Smooth muscle cell (in vitro differentiated cells): Measurements from ENCODE around the gene SOWAHA. TPM values are rescaled to one million over a fixed set of nuclear protein-coding genes. Genes with fewer than 3 reads are reported as not detected.
A peak's percentile ranks its signal among the peaks of the same experiment; 100 is the strongest.

Experiments used
- DNase-seq: peaks from one replicate; lab custom pipeline; 2025; ENCODE audit not compliant: unreplicated experiment; lab: John Stamatoyannopoulos, UW
- H2AFZ ChIP-seq: fragments of 200-600 bp; sonication (generic); 2 replicates; pipeline ENCODE4 v1.6.0; 2016; ENCODE audit warnings: antibody characterized with exemption, low read depth, mild to moderate bottlenecking
- H3F3A ChIP-seq: fragments of 200-600 bp; sonication (generic); 2 replicates; pipeline ENCODE4 v1.6.0; 2017; ENCODE audit warnings: antibody characterized with exemption, low read depth
- H3K27ac ChIP-seq: fragments of 200-600 bp; sonication (generic); 2 replicates; pipeline ENCODE4 v1.5.1; 2016; ENCODE audit warnings: low read depth, mild to moderate bottlenecking
- H3K27me3 ChIP-seq: fragments of 200-600 bp; sonication (generic); 2 replicates; pipeline ENCODE4 v1.6.1; 2016; ENCODE audit warnings: low read depth, mild to moderate bottlenecking
- H3K36me3 ChIP-seq: fragments of 200-600 bp; sonication (generic); 2 replicates; pipeline ENCODE4 v1.5.1; 2016; ENCODE audit warnings: low read depth
- H3K4me1 ChIP-seq: fragments of 200-600 bp; sonication (generic); 2 replicates; pipeline ENCODE4 v1.5.1; 2016; ENCODE audit warnings: low read depth
- H3K4me2 ChIP-seq: fragments of 200-600 bp; sonication (generic); 2 replicates; pipeline ENCODE4 v1.6.0; 2016; ENCODE audit warnings: mild to moderate bottlenecking
- H3K4me3 ChIP-seq: fragments of 200-600 bp; sonication (generic); 2 replicates; pipeline ENCODE4 v1.5.1; 2016; ENCODE audit warnings: mild to moderate bottlenecking
- H3K79me2 ChIP-seq: fragments of 200-600 bp; sonication (generic); 2 replicates; pipeline ENCODE4 v1.6.0; 2016; ENCODE audit warnings: low read depth, mild to moderate bottlenecking
- H3K9ac ChIP-seq: fragments of 200-600 bp; sonication (generic); 2 replicates; pipeline ENCODE4 v1.6.0; 2016; ENCODE audit warnings: low read depth
- H3K9me3 ChIP-seq: fragments of 200-600 bp; sonication (generic); replicated peaks from 2 replicates; pipeline ENCODE4 v1.5.1; 2016; ENCODE audit warnings: low read depth
- H4K20me1 ChIP-seq: fragments of 200-600 bp; sonication (generic); 2 replicates; pipeline ENCODE4 v1.6.0; 2016; ENCODE audit warnings: low read depth
- WGBS: methylation state at CpG from one replicate; pipeline ENCODE4 v1.1.7; 2016; ENCODE audit warnings: low lambda C conversion rate; 5-methylcytosine and 5-hydroxymethylcytosine counted together
- polyA plus RNA-seq: library from polyadenylated mRNA; unstranded; fragments of >200 nt; fragmentation: Nextera tagmentation; extraction: Ambion mirVana; gene quantifications from 2 replicates; pipeline ENCODE4 v1.2.1, GENCODE V29; 2016
- small RNA-seq: library from RNA; depleted of rRNA; stranded (forward); fragments of <200 nt; gene quantifications from one replicate; pipeline ENCODE3, GENCODE V24; 2014
- total RNA-seq: library from RNA; depleted of rRNA; stranded (reverse); fragments of >200 nt; gene quantifications from 2 replicates; pipeline ENCODE4 v1.2.3, GENCODE V29; 2014
- TF ChIP-seq, protein P1 (sequence below): fragments of 200-600 bp; sonication (generic); IDR thresholded peaks from 2 replicates; pipeline ENCODE4 v1.5.1; 2017; ENCODE audit warnings: borderline replicate concordance, mild to moderate bottlenecking, antibody characterized with exemption; ENCODE audit not compliant: insufficient read depth, poor library complexity, severe bottlenecking

SOWAHA gene
- total and polyA plus RNA-seq, 2 experiments from 2014 or later, result 0.43 to 1.5 TPM

DNA sequence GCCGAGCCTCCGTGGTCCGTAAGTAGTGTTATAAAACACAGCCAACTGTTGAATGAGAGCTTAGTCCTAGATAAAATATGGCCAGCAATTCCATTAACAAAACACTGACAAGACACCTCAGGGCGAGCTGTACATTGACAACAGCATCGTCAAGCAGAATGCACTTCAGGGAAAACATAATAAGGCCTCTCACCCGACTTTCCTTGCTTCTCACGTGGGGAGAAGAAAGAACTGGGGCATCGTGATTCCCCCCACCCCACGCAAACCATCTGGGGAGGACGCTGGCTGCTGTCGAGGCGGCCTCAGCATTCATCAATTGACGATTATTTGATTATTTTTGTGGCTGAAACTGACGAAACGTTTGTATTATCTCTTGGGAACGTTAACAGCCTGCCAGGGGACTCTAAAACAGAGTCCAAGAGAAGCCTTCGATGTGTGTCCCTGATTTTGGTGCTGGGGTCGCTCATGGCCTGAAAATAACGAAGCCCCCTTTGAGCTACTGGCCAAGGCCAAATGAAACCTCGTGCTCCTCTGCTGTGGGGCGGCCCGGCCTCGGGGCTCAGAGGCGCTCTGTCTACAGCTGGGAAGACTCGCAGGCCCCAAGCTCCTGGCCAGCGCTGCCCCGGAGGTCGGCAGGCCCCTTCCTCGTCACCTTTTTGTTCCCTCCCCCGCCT lies 52.7 kb downstream of the SOWAHA start:
- H4K20me1 ChIP-seq, result peaks cover 5% of the 10 kb centered on the region
- no peak for DNase-seq
- TF ChIP-seq, protein P1, sequence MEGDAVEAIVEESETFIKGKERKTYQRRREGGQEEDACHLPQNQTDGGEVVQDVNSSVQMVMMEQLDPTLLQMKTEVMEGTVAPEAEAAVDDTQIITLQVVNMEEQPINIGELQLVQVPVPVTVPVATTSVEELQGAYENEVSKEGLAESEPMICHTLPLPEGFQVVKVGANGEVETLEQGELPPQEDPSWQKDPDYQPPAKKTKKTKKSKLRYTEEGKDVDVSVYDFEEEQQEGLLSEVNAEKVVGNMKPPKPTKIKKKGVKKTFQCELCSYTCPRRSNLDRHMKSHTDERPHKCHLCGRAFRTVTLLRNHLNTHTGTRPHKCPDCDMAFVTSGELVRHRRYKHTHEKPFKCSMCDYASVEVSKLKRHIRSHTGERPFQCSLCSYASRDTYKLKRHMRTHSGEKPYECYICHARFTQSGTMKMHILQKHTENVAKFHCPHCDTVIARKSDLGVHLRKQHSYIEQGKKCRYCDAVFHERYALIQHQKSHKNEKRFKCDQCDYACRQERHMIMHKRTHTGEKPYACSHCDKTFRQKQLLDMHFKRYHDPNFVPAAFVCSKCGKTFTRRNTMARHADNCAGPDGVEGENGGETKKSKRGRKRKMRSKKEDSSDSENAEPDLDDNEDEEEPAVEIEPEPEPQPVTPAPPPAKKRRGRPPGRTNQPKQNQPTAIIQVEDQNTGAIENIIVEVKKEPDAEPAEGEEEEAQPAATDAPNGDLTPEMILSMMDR, result no peak
- peaks cover 9% of the 10 kb centered on the region for H3K79me2 ChIP-seq
- H3K27me3 ChIP-seq, result peaks cover 6% of the 10 kb centered on the region
- no peaks in the 10 kb centered on the region for H3K9me3 ChIP-seq
- peak overlapping the region; percentile 49 for H2AFZ ChIP-seq
- peak overlapping the region; percentile 89 for H3K27ac ChIP-seq
- peaks cover 12% of the 10 kb centered on the region for H3K4me1 ChIP-seq
- H3K9ac ChIP-seq, result peak overlapping the region; percentile 94
- no peaks in the 10 kb centered on the region for H3K36me3 ChIP-seq
- H3F3A ChIP-seq, result peaks cover 15% of the 10 kb centered on the region
- peak overlapping the region; percentile 87 for H3K4me2 ChIP-seq
- H3K4me3 ChIP-seq, result peak overlapping the region; percentile 70
- 40% methylated on average over 29 of the region's 30 CpGs for WGBS

Small RNA genes within 50 kb of the gene (small RNA-seq; reads per million reads assigned to genes)
- not detected for gene RNA5SP192

Other genes with a start within 250 kb of the SOWAHA start
- 0.18 and 0.63 TPM in 2 replicates for gene IL13, start 155.1 kb upstream of the SOWAHA start, total RNA-seq
- 0.70 TPM in 1 of 2 replicates, not detected in the other for gene IL13, start 155.1 kb upstream of the SOWAHA start, polyA plus RNA-seq
- gene IL4, start 139.3 kb upstream of the SOWAHA start, total RNA-seq, result not detected in 2 replicates
- gene IL4, start 139.3 kb upstream of the SOWAHA start, polyA plus RNA-seq, result not detected in 2 replicates
- 16.0 and 21.4 TPM in 2 replicates for gene KIF3A, start 75.8 kb upstream of the SOWAHA start, total RNA-seq
- gene KIF3A, start 75.8 kb upstream of the SOWAHA start, polyA plus RNA-seq, result 12.6 and 18.4 TPM in 2 replicates
- gene CCNI2, start 65.9 kb upstream of the SOWAHA start, total RNA-seq, result 0.36 and 0.81 TPM in 2 replicates
- gene CCNI2, start 65.9 kb upstream of the SOWAHA start, polyA plus RNA-seq, result 0.41 and 1.7 TPM in 2 replicates
- 68.1 and 71.5 TPM in 2 replicates for gene SEPTIN8, start 36.1 kb upstream of the SOWAHA start, total RNA-seq
- 26.3 and 27.6 TPM in 2 replicates for gene SEPTIN8, start 36.1 kb upstream of the SOWAHA start, polyA plus RNA-seq
- 3.0 and 12.0 TPM in 2 replicates for gene SHROOM1, start 17.3 kb downstream of the SOWAHA start, total RNA-seq
- 5.9 and 10.2 TPM in 2 replicates for gene SHROOM1, start 17.3 kb downstream of the SOWAHA start, polyA plus RNA-seq
- gene GDF9, start 53.2 kb downstream of the SOWAHA start, total RNA-seq, result 1.9 and 2.3 TPM in 2 replicates
- 0.46 and 0.66 TPM in 2 replicates for gene GDF9, start 53.2 kb downstream of the SOWAHA start, polyA plus RNA-seq
- gene UQCRQ, start 53.3 kb downstream of the SOWAHA start, total RNA-seq, result 137 and 162 TPM in 2 replicates
- gene UQCRQ, start 53.3 kb downstream of the SOWAHA start, polyA plus RNA-seq, result 1,065 and 1,128 TPM in 2 replicates
- 0.27 and 0.45 TPM in 2 replicates for gene LEAP2, start 60.4 kb downstream of the SOWAHA start, total RNA-seq
- 0.55 and 3.2 TPM in 2 replicates for gene LEAP2, start 60.4 kb downstream of the SOWAHA start, polyA plus RNA-seq
- 137 TPM in 2 replicates for gene AFF4, start 150.3 kb downstream of the SOWAHA start, total RNA-seq
- 27.8 and 43.4 TPM in 2 replicates for gene AFF4, start 150.3 kb downstream of the SOWAHA start, polyA plus RNA-seq
- gene ZCCHC10, start 213.2 kb downstream of the SOWAHA start, total RNA-seq, result 33.0 and 33.4 TPM in 2 replicates
- gene ZCCHC10, start 213.2 kb downstream of the SOWAHA start, polyA plus RNA-seq, result 28.4 and 41.0 TPM in 2 replicates
- 90.3 and 115 TPM in 2 replicates for gene HSPA4, start 238.7 kb downstream of the SOWAHA start, total RNA-seq
- 65.1 and 73.2 TPM in 2 replicates for gene HSPA4, start 238.7 kb downstream of the SOWAHA start, polyA plus RNA-seq